ENCODE results near the gene LIF. TPM values are rescaled to one million over a fixed set of nuclear protein-coding genes. Genes with fewer than 3 reads are reported as not detected.
A peak's percentile ranks its signal among the peaks of the same experiment; 100 is the strongest.

Gene LIF
- total RNA-seq, 1 donor from 2014 or later = 919 TPM

- H3K36me3 Mint-ChIP-seq (ENCODE audit: low read depth) = peaks cover 94% of the 10 kb centered on the region
Measured at GRCh38 chr22:30266445-30267381, 20.2 kb upstream of the LIF start, which contains the start of gene OSM. OSM (minus strand) TSS chr22:30266851; CDS start chr22:30266799, 52 bp downstream.

GRCh38 chr22:30265823-30266444 is 19.4 kb upstream of the LIF start:
- Mint-ChIP-seq H3K36me3 (ENCODE audit: low read depth) (peaks cover 89% of the 10 kb centered on the region), H3K27ac (peak overlapping the region; percentile 99), H3K4me1 (ENCODE audit: low read depth) (peaks cover 44% of the 10 kb centered on the region), H3K4me3 (ENCODE audit: low read depth) (peak overlapping the region; percentile 96), H3K27me3 (ENCODE audit: low read depth) (no peaks in the 10 kb centered on the region), H3K9me3 (no peaks in the 10 kb centered on the region)
- intact Hi-C loops (cut with micrococcal nuclease) = loop anchor here (2.0 to 10.0 kb wide), 5 partner anchors 19 to 699 kb away; partner anchors contain the start of genes LIF, MORC2, NF2 and TUG1
- peak; percentile 76 for DNase-seq (ENCODE audit: low spot score)

More at GRCh38 chr22:30266445-30267381, 20.2 kb upstream of the LIF start, which contains the start of gene OSM:
- H3K4me3 Mint-ChIP-seq (ENCODE audit: low read depth) = peak within 1 kb of the TSS; percentile 96
- peaks cover 47% of the 10 kb centered on the region for H3K4me1 Mint-ChIP-seq (ENCODE audit: low read depth)
- intact Hi-C loops (cut with micrococcal nuclease) = loop anchor here (1.0 to 10.0 kb wide), 6 partner anchors 20 to 698 kb away; partner anchors contain the start of genes LIF, MORC2, NF2 and TUG1
- peak; percentile 75 for DNase-seq (ENCODE audit: low spot score)
- no peaks in the 10 kb centered on the region for H3K27me3 Mint-ChIP-seq (ENCODE audit: low read depth)
- H3K9me3 Mint-ChIP-seq = no peaks in the 10 kb centered on the region
- peak within 1 kb of the TSS; percentile 99 for H3K27ac Mint-ChIP-seq

DNA sequence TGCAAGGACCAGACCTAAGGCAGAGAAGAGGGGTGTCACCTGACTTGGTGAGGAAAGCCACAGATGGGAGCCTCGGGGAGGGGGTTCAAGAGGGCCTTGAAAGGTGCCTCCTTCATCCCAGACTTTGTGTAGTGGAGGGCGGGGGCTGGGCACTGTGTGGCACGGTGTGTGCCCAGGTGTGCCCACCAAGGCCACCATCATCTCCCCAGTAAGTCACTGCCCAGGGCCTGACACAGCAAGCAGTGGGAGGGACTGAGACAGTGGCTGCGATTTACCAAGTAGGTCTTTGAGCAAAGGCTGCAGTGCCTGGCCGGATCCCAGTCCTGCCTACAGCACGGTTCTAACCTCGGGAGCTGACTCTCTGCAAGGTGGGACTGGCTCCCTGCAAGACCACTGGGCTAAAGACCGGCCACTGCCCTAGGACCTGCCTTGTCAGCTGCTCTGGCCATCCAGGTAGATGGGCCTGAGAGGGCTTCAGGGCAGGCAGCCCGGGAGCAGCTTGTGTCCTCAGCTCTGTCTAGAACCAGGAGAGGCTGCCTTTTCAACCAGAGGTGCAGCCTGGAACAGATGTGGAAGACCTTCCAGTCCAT is 18.7 kb upstream of the LIF start:
- peaks cover 85% of the 10 kb centered on the region for H3K36me3 Mint-ChIP-seq (ENCODE audit: low read depth)
- peaks cover 44% of the 10 kb centered on the region for H3K4me1 Mint-ChIP-seq (ENCODE audit: low read depth)
- H3K9me3 Mint-ChIP-seq = no peaks in the 10 kb centered on the region
- H3K27me3 Mint-ChIP-seq (ENCODE audit: low read depth) = no peaks in the 10 kb centered on the region
- peak overlapping the region; percentile 96 for H3K4me3 Mint-ChIP-seq (ENCODE audit: low read depth)
- H3K27ac Mint-ChIP-seq = peak overlapping the region; percentile 99
- intact Hi-C loops (cut with micrococcal nuclease) = loop anchor here (5.0 to 10.0 kb wide), 4 partner anchors 50 to 700 kb away; partner anchors contain the start of genes MORC2, NF2 and TUG1
- DNase-seq (ENCODE audit: low spot score) = no peak

- intact Hi-C loops (cut with micrococcal nuclease) = loop anchor here (1.0 to 10.0 kb wide), 4 partner anchors 23 to 701 kb away; partner anchors contain the start of genes MORC2, RNF215 and TUG1
- Mint-ChIP-seq H3K27ac (no peak overlapping the region), H3K27me3 (ENCODE audit: low read depth) (no peaks in the 10 kb centered on the region), H3K4me1 (ENCODE audit: low read depth) (peaks cover 38% of the 10 kb centered on the region), H3K9me3 (no peaks in the 10 kb centered on the region), H3K36me3 (ENCODE audit: low read depth) (peaks cover 72% of the 10 kb centered on the region), H3K4me3 (ENCODE audit: low read depth) (peak overlapping the region; percentile 96)
- DNase-seq (ENCODE audit: low spot score) = no peak
Measured at GRCh38 chr22:30263883-30264282, 17.3 kb upstream of the LIF start.

DNA sequence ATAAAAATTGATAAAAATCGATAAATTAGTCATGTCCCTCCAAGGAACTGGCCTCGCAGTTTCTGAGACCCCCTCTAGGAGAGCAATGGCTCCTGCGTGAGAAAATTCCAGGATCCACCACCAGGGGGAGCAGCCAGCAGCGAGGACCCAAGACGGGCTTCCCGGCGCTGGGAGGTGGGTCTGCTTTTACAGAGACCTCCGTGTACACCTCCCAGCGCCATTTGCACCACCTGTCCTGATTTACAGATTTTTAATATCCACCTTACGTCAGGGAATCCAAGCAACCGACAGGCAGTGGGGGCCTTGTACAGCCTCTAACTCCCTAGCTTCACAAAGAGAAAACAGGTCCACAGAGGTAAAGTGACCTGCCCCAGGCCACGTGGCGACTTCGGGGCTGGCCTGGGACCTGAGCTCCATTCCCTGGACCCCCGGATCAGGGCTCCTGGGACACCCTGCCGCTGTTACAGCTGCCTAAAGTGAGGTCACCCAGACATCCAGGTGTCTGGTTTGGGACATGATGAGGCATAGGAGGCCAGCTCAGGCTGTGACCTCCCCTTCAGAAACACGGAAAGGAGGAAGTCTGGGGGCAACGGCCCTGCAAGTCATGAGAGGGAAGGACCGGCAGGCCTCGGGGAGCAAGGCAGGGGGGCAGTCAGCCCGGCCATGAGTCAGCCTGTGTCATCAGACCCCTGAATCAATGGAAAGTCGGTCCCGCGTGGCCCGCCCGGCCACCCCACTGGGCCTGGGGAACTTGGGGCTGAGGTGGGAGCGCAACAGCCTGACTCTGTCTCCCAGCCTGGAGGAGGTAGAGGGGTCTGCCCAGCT is 16.6 kb upstream of the LIF start:
- DNase-seq (ENCODE audit: low spot score) = peak; percentile 69
- peak overlapping the region; percentile 96 for H3K4me3 Mint-ChIP-seq (ENCODE audit: low read depth)
- no peaks in the 10 kb centered on the region for H3K9me3 Mint-ChIP-seq
- H3K27ac Mint-ChIP-seq = peak overlapping the region; percentile 77
- intact Hi-C loops (cut with micrococcal nuclease) = loop anchor here (1.0 to 10.0 kb wide), 4 partner anchors 24 to 702 kb away; partner anchors contain the start of genes MORC2, RNF215 and TUG1
- H3K27me3 Mint-ChIP-seq (ENCODE audit: low read depth) = no peaks in the 10 kb centered on the region
- H3K4me1 Mint-ChIP-seq (ENCODE audit: low read depth) = peaks cover 32% of the 10 kb centered on the region
- peaks cover 64% of the 10 kb centered on the region for H3K36me3 Mint-ChIP-seq (ENCODE audit: low read depth)

DNA sequence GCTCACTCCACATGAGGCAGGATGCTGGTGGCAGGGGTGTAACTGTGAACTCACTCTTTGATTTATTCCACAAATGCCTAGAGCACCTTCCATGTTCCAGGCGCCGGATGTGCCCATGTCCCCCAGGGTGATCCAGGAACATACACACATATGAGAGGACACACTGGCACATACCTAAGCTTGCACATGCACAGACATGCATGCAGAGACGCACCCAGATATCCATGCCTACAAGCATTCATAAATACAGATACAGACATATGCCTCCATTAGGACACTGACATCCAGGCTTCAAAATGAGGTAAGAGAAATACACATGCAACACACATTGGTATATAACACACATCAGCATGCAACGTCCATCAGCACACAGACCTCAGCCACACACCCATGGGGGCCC is 15.6 kb upstream of the LIF start:
- Mint-ChIP-seq H3K27me3 (ENCODE audit: low read depth) (no peaks in the 10 kb centered on the region), H3K27ac (peak overlapping the region; percentile 79), H3K4me1 (ENCODE audit: low read depth) (peaks cover 32% of the 10 kb centered on the region), H3K36me3 (ENCODE audit: low read depth) (peaks cover 54% of the 10 kb centered on the region), H3K9me3 (no peaks in the 10 kb centered on the region), H3K4me3 (ENCODE audit: low read depth) (peak overlapping the region; percentile 76)
- no peak for DNase-seq (ENCODE audit: low spot score)
- intact Hi-C loops (cut with micrococcal nuclease) = loop anchor here (2.0 to 10.0 kb wide), 3 partner anchors 53 to 703 kb away; partner anchors contain the start of genes MORC2, RNF215 and TUG1

DNA sequence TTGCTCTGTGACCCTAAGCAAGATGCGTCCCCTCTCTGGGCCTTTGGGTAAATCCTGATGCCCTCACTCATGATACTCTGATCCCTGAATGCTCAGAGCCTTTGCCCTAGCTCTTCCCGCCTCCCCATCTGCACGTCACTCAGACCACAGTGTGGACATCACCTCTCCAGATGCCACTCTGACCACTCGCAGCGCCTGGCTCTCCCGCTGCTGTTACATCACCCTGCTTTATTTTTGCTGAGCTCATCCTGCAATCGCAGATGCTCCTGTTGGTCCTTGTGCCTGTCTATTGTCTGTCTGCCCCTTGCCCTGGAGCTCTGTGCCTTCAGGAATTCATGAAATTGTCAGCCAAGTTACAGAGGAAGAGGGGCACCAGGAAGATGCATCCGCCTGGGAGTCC is 14.6 kb upstream of the LIF start:
- no peak for DNase-seq (ENCODE audit: low spot score)
- intact Hi-C loops (cut with micrococcal nuclease) = loop anchor here (10.0 kb wide), 2 partner anchors 54 to 704 kb away; partner anchors contain the start of genes MORC2 and TUG1
- no peaks in the 10 kb centered on the region for H3K9me3 Mint-ChIP-seq
- H3K27ac Mint-ChIP-seq = peak overlapping the region; percentile 55
- H3K36me3 Mint-ChIP-seq (ENCODE audit: low read depth) = peaks cover 47% of the 10 kb centered on the region
- H3K4me3 Mint-ChIP-seq (ENCODE audit: low read depth) = no peak overlapping the region
- peaks cover 38% of the 10 kb centered on the region for H3K4me1 Mint-ChIP-seq (ENCODE audit: low read depth)
- H3K27me3 Mint-ChIP-seq (ENCODE audit: low read depth) = no peaks in the 10 kb centered on the region

DNA sequence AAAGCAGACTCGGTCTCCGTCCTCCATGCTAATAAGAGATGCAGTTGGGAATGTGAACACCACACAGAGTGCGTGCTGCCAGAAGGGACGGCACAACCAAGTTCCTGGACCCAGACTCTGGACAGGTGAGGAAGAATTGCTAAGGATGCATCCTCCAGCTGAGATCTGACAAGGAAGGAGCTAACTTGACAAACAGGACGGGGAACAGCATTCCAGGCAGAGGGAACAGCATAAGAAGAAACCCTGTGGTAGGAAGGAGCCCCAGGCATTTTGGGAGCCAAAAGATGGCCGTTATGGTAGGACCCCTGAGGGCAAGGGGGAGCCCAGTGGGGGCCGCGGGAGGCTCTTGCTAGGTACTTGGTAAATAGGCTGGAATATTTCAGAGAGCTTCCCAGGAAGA is 14.1 kb upstream of the LIF start:
- Mint-ChIP-seq H3K4me3 (ENCODE audit: low read depth) (no peak overlapping the region), H3K9me3 (no peaks in the 10 kb centered on the region), H3K36me3 (ENCODE audit: low read depth) (peaks cover 42% of the 10 kb centered on the region), H3K27ac (no peak overlapping the region), H3K27me3 (ENCODE audit: low read depth) (no peaks in the 10 kb centered on the region), H3K4me1 (ENCODE audit: low read depth) (peaks cover 39% of the 10 kb centered on the region)
- no peak for DNase-seq (ENCODE audit: low spot score)
- intact Hi-C loops (cut with micrococcal nuclease) = loop anchor here (10.0 kb wide), 2 partner anchors 54 to 704 kb away; partner anchors contain the start of genes MORC2 and TUG1

- Mint-ChIP-seq H3K27ac (no peak overlapping the region), H3K4me1 (ENCODE audit: low read depth) (peaks cover 41% of the 10 kb centered on the region)
- intact Hi-C loops (cut with micrococcal nuclease) = loop anchor here (10.0 kb wide), 2 partner anchors 55 to 705 kb away; partner anchors contain the start of genes MORC2 and TUG1
Measured at GRCh38 chr22:30260276-30260675, 13.7 kb upstream of the LIF start.

GRCh38 chr22:30254314-30254713 is 7.8 kb upstream of the LIF start:
- H3K4me1 Mint-ChIP-seq (ENCODE audit: low read depth) = peaks cover 53% of the 10 kb centered on the region
- no peak overlapping the region for H3K4me3 Mint-ChIP-seq (ENCODE audit: low read depth)
- H3K9me3 Mint-ChIP-seq = no peaks in the 10 kb centered on the region
- no peaks in the 10 kb centered on the region for H3K27me3 Mint-ChIP-seq (ENCODE audit: low read depth)
- intact Hi-C loops (cut with micrococcal nuclease) = loop anchor here (5.0 kb wide), 1 partner anchor 33 kb away; the partner anchor contains the start of gene CASTOR1
- DNase-seq (ENCODE audit: low spot score) = no peak
- H3K36me3 Mint-ChIP-seq (ENCODE audit: low read depth) = no peaks in the 10 kb centered on the region
- peak overlapping the region; percentile 79 for H3K27ac Mint-ChIP-seq

More at GRCh38 chr22:30260276-30260675, 13.7 kb upstream of the LIF start:
- Mint-ChIP-seq H3K36me3 (ENCODE audit: low read depth) (peaks cover 38% of the 10 kb centered on the region), H3K27me3 (ENCODE audit: low read depth) (no peaks in the 10 kb centered on the region), H3K9me3 (no peaks in the 10 kb centered on the region), H3K4me3 (ENCODE audit: low read depth) (no peak overlapping the region)
- DNase-seq (ENCODE audit: low spot score) = no peak

DNA sequence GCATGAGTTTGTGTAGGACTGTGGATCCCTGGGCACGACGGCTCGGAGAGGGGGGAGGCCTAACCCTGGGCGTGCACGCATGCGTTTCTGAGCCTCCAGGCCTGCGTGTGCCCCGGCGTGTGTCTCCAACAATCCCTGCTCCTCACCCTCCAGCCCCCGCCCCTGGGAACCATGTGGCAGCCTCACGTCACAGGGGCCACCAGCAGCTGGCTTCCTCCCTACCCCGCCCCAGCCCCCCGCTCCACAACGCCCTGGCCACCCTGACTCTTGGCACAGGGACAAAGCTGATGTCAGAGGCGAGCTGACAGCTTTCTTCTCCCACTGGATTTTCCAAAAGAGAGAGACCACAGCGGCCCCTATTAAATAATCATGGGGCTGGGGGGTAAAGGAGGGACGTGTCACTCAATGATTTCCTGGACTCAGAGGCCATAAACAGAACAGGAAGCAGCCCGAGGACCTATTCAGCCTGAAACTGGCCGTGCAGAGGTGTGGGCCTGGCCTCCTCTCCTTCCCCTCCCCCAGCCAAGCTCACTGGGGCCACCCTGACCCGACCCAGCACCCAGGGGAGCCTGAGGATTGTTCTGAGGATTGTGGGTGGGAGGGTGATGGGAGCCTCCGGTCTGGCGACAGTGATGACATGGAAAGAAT is 6.8 kb upstream of the LIF start:
- H3K36me3 Mint-ChIP-seq (ENCODE audit: low read depth) = no peaks in the 10 kb centered on the region
- H3K4me1 Mint-ChIP-seq (ENCODE audit: low read depth) = peaks cover 58% of the 10 kb centered on the region
- intact Hi-C loops (cut with micrococcal nuclease) = loop anchor here (5.0 kb wide), 1 partner anchor 34 kb away; the partner anchor contains the start of gene CASTOR1
- H3K4me3 Mint-ChIP-seq (ENCODE audit: low read depth) = no peak overlapping the region
- no peaks in the 10 kb centered on the region for H3K9me3 Mint-ChIP-seq
- H3K27me3 Mint-ChIP-seq (ENCODE audit: low read depth) = no peaks in the 10 kb centered on the region
- DNase-seq (ENCODE audit: low spot score) = no peak
- H3K27ac Mint-ChIP-seq = peak overlapping the region; percentile 79
